Thyroid gland (tissue), 4 donors: ENCODE results near the gene SULT1A2. TPM values are rescaled to one million over a fixed set of nuclear protein-coding genes. Genes with fewer than 3 reads are reported as not detected.

Experiments used
- DNase-seq, 2 donors: peaks; one replicate each; pipeline ENCODE4 v3.0.0-alpha.2; 2019
- H3K27ac ChIP-seq, 3 donors: fragments of 200-600 bp; sonication (generic); 1 replicate in 2 of 3; 2 replicates in 1 of 3; pipeline ENCODE4 v1.5.1; 2016 to 2019; ENCODE audit warnings: mild to moderate bottlenecking in 1 of 3, moderate library complexity in 1 of 3
- H3K27me3 ChIP-seq: fragments of 200-600 bp; sonication (generic); one replicate; pipeline ENCODE4 v1.5.1; 2019
- H3K36me3 ChIP-seq, 2 donors: fragments of 200-600 bp; sonication (generic); one replicate each; pipeline ENCODE4 v1.5.1; 2016 to 2019
- H3K4me1 ChIP-seq, 2 donors: fragments of 200-600 bp; sonication (generic); one replicate each; pipeline ENCODE4 v1.5.1; 2017 to 2019
- H3K4me3 ChIP-seq, 3 donors: fragments of 200-600 bp; sonication (generic); replicated peaks in 1 of 3; 1 replicate in 2 of 3; 2 replicates in 1 of 3; pipeline ENCODE4 v1.5.1; 2016; ENCODE audit warnings: mild to moderate bottlenecking in 1 of 3
- H3K9me3 ChIP-seq: fragments of 200-600 bp; sonication (generic); one replicate; pipeline ENCODE4 v1.5.1; 2017
- POLR2A ChIP-seq, 2 donors: fragments of 450-650 bp; IDR thresholded peaks; one replicate each; pipeline ENCODE4 v1.6.1; 2017; ENCODE audit warnings: antibody characterized with exemption in 2 of 2, mild to moderate bottlenecking in 2 of 2, moderate library complexity in 1 of 2
- WGBS, 2 donors: methylation state at CpG; one replicate each; pipeline ENCODE4 v1.1.5; 2017; 5-methylcytosine and 5-hydroxymethylcytosine counted together
- intact Hi-C: fragments of 100-400 bp; cut with DNase I; formaldehyde crosslinking; loops from one replicate; pipeline ENCODE4 v1.15.1; 2023
- total RNA-seq, 4 donors: library from RNA; depleted of rRNA; stranded (reverse); fragments of >200 nt; gene quantifications; one replicate each; pipeline ENCODE4 v1.2.3, GENCODE V29; 2016
- TF ChIP-seq, protein P1 (sequence below), 6 experiments: fragments of 200-600 bp in 3 of 6; fragments of 450-650 bp in 3 of 6; sonication (generic) in 3 of 6; IDR thresholded peaks; one replicate each; pipeline ENCODE4 v1.5.1; 2016 to 2019; ENCODE audit warnings: antibody characterized with exemption in 6 of 6, mild to moderate bottlenecking in 2 of 6, inconsistent platforms in 1 of 6, moderate library complexity in 1 of 6

SULT1A2 gene
- total RNA-seq, 4 donors from 2014 or later: 3.6 to 35.9 (median 20.9) TPM

- H3K27ac ChIP-seq: peak overlapping the region in 2 of 3 donors; percentile 96 to 97
These were observed 42.0 kb downstream of the SULT1A2 start for GRCh38 chr16:28554634-28555423.

DNA sequence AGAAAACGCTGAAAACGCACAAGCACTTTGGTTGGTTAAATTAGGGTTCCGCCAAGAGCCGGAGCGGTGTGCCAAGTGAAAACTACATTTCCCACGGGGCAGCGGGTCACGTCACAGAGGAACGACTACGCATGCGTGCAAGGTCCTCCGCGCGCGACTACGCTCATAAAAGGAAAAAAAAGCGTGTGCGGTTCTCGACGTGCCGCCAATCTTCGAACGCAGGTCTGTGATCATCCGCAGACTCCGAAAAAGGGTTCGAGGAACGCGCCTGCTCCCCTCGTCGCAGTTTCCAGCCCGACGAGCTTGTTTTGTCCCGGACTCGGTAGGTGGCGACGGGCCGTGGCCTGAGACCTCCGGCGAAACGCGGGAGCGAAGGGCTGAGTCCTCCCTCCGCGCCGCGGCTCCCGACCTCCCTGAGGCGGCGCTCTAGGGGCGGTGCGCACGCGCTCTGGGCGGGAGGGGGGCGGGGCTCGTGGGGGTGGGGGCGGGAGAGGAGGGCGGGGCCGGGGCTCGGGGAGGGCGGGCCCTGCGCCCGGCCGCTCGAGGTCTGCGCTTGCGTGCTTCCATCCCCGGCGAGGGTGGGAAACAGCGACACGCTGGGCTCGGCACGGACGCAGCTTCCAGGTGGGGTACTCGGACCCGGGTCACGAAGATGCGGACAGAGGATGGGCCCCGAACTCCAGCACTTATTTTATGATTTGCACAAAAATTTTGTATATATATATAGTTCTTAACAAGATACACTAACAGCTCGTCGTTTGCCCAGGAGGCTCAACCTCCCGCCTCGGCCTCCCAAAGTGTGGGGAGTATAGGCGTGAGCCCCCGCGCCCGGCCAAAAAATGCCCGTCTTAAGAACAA, 42.8 kb downstream of the SULT1A2 start, which contains the start of gene SGF29:
TSS of gene SGF29 (plus strand) at position 145 of the 858 bp plus-strand sequence. CDS start 27,150 bp downstream, outside the sequence.
- Histone ChIP-seq H3K27me3 (no peaks in the 10 kb centered on the region), H3K4me1 (peaks cover 13 to 14% of the 10 kb centered on the region in 2 donors), H3K27ac (peak within 1 kb of the TSS; percentile 96 to 97 (median 97)), H3K4me3 (peak within 1 kb of the TSS; percentile 41 to 45 (median 45)), H3K9me3 (no peaks in the 10 kb centered on the region), H3K36me3 (peaks cover 0 to 4% of the 10 kb centered on the region in 2 donors)
- 2 to 3% methylated on average over 52 to 65 of the region's 88 CpGs for WGBS, 2 donors
- TF ChIP-seq POLR2A (IDR thresholded peaks at IDR 0.05): peak; percentile 93 to 96
- TF ChIP-seq, protein P1, sequence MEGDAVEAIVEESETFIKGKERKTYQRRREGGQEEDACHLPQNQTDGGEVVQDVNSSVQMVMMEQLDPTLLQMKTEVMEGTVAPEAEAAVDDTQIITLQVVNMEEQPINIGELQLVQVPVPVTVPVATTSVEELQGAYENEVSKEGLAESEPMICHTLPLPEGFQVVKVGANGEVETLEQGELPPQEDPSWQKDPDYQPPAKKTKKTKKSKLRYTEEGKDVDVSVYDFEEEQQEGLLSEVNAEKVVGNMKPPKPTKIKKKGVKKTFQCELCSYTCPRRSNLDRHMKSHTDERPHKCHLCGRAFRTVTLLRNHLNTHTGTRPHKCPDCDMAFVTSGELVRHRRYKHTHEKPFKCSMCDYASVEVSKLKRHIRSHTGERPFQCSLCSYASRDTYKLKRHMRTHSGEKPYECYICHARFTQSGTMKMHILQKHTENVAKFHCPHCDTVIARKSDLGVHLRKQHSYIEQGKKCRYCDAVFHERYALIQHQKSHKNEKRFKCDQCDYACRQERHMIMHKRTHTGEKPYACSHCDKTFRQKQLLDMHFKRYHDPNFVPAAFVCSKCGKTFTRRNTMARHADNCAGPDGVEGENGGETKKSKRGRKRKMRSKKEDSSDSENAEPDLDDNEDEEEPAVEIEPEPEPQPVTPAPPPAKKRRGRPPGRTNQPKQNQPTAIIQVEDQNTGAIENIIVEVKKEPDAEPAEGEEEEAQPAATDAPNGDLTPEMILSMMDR (IDR thresholded peaks at IDR 0.05): peak in 2 of 6 experiments; percentile 36 to 39
- peak; percentile 93 to 94 for DNase-seq
- intact Hi-C loops: no loop called here

More at GRCh38 chr16:28554634-28555423, 42.0 kb downstream of the SULT1A2 start:
- H3K36me3 ChIP-seq: peaks cover 0 to 4% of the 10 kb centered on the region in 2 donors
- WGBS, 2 donors: 84 to 86% methylated on average over 15 of the region's 15 CpGs
- peak overlapping the region in 1 of 3 donors; percentile 45 for H3K4me3 ChIP-seq
- no peaks in the 10 kb centered on the region for H3K27me3 ChIP-seq
- H3K4me1 ChIP-seq: peaks cover 13 to 14% of the 10 kb centered on the region in 2 donors
- no peak for TF ChIP-seq POLR2A (IDR thresholded peaks at IDR 0.05)
- TF ChIP-seq, protein P1 (IDR thresholded peaks at IDR 0.05): peak in 1 of 6 experiments; percentile 39
- H3K9me3 ChIP-seq: no peaks in the 10 kb centered on the region
- DNase-seq: peak; percentile 34 to 35
- intact Hi-C loops: no loop called here

- H3K9me3 ChIP-seq: no peaks in the 10 kb centered on the region
- peaks cover 5 to 10% of the 10 kb centered on the region in 2 donors for H3K4me1 ChIP-seq
- TF ChIP-seq POLR2A (IDR thresholded peaks at IDR 0.05): no peak
- TF ChIP-seq, protein P1 (IDR thresholded peaks at IDR 0.05): peak in 5 of 6 experiments; percentile 22 to 70 (median 63)
- intact Hi-C loops: loop anchor here (5.0 kb wide), 1 partner anchor 57 kb away; the partner anchor contains the start of genes APOBR and CLN3
- H3K27ac ChIP-seq: peak overlapping the region in 1 of 3 donors; percentile 2
- 44 to 53% methylated on average over 11 of the region's 11 CpGs for WGBS, 2 donors
- no peaks in the 10 kb centered on the region for H3K27me3 ChIP-seq
- H3K4me3 ChIP-seq: no peak overlapping the region
- no peaks in the 10 kb centered on the region for H3K36me3 ChIP-seq
- peak; percentile 26 for DNase-seq
These were observed 47.5 kb downstream of the SULT1A2 start for GRCh38 chr16:28549301-28549899.

DNA sequence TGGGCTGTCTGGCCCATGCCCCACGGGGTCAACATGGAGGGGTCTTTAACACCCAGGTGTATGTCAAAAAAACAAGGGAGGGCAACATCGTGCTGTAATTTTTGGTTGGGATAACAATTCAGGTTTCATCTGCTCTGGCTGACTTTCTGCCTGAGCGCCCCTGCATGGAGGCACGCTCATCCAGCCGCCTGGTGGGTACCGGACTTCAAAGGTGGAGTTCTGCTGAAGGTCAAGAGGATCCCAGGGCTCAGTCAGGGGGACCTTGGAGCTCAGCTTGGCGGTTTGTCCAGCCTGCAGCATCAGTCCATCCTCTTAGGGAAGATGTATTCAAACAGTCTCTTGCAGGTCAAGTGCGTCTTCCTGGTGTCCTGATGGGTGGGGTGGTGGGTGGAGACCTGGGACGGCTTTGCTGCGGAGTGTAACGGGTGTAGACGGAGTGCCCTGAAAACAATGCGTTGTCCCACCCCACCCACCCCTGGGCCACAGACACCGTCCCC, 48.5 kb downstream of the SULT1A2 start:
- Histone ChIP-seq H3K27me3 (no peaks in the 10 kb centered on the region), H3K9me3 (no peaks in the 10 kb centered on the region), H3K4me1 (peaks cover 2 to 13% of the 10 kb centered on the region in 2 donors), H3K36me3 (no peaks in the 10 kb centered on the region), H3K4me3 (no peak overlapping the region), H3K27ac (no peak overlapping the region)
- intact Hi-C loops: loop anchor here (5.0 kb wide), 1 partner anchor 56 kb away; the partner anchor contains the start of genes APOBR and CLN3
- DNase-seq: peak; percentile 26 to 41
- no peak for TF ChIP-seq POLR2A (IDR thresholded peaks at IDR 0.05)
- TF ChIP-seq, protein P1 (IDR thresholded peaks at IDR 0.05): no peak
- WGBS, 2 donors: 66 to 79% methylated on average over 14 of the region's 14 CpGs
